NCI-H1417 treated with DMSO at 0.1 percent for 48 hours (cell line): ENCODE results near the gene ADAT3.

Experiments used
- DNase-seq: peaks from one replicate; lab custom pipeline; 2025; lab: John Stamatoyannopoulos, UW

ADAT3 gene

DNA sequence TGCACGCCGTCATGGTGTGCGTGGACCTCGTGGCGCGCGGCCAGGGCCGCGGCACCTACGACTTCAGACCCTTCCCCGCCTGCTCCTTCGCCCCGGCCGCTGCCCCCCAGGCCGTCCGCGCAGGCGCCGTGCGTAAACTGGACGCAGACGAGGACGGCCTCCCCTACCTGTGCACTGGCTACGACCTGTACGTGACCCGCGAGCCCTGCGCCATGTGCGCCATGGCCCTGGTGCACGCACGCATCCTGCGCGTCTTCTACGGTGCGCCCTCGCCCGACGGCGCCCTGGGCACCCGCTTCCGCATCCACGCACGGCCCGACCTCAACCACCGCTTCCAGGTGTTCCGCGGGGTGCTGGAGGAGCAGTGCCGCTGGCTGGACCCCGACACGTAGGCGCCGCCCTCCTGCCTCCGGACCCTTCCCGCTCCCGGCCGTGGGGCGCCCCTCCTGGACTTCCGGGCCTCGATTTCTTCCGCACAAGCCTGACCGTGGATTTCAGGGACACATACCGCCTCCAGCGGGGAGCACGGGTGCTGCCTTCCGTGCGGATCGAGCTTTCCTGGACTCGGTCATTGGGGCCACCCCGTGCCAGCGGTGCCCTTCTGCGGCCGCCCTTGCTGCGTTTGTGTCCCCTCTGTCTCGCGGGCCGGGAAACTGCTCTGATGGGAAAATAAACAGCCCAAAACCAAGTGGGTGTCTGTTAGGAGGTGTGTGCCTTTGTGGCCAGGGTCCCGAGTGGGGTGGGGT is 7.7 kb downstream of the ADAT3 start:
- DNase-seq: no peak

GRCh38 chr19:1913781-1914577 is 8.8 kb downstream of the ADAT3 start:
- DNase-seq: no peak

DNA sequence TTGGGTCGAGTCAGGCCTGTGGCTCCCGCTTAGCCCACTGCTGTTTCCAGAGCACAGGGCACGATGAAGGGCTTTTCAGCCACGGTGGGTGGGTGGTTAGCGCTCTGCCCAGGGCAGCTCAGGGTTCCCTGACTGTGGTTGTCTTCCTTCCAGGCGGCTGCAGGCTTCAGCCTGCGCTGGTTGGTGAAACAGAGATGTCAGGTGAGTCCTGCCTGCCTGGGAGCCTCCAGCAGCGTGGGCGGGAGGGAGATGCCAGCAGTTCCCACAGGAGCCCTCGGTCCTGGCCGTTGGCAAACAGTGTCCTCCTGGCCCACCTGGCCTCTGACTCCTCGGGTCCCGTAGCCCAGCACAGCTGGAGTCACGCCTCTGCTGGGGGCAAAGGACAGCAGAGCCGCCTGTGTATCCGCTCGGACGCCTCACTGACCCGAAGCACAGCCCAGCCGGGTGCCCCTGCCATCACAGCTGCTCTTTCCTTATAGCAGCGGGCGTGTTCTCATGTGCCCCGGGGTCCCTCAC is 9.7 kb downstream of the ADAT3 start:
- no peak for DNase-seq

DNA sequence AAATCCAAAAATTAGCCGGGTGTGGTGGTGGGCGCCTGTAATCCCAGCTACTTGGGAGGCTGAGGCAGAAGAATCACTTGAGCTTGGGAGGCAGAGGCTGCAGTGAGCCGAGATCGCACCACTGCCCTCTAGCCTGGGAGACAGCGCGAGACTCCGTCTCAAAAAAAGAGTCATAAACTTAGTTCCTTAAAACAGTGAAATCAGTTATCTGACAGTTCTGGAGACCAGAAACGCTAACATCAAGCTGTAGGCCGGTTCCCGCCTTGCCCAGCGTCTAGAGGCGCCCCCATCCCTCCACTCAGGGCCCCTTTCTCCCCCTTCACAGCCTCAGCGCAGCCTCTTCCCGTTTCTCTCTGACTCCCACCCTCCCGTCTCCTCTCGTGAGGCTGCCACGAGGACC is 11.9 kb downstream of the ADAT3 start:
- no peak for DNase-seq

DNA sequence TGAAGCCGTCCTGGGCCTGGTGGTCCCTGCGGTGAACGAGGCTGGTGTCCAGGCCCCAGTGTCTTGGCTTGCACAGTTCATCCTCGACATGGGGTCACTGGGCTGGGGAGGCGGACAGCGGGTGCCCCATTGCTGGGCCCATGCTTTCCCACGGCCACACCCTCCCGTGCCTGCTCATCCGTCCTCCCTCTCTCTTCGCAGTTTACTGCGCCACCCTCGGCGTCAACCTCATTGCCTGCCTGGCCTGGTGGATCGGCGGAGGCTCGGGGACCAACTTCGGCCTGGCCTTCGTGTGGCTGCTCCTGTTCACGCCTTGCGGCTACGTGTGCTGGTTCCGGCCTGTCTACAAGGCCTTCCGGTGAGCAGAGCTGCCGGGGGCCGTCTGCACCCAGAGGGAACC is 12.7 kb downstream of the ADAT3 start:
- DNase-seq: no peak

GRCh38 chr19:1918975-1919374 is 13.8 kb downstream of the ADAT3 start:
- DNase-seq: no peak

- no peak for DNase-seq
Measured at GRCh38 chr19:1920644-1921043, 15.4 kb downstream of the ADAT3 start.

DNA sequence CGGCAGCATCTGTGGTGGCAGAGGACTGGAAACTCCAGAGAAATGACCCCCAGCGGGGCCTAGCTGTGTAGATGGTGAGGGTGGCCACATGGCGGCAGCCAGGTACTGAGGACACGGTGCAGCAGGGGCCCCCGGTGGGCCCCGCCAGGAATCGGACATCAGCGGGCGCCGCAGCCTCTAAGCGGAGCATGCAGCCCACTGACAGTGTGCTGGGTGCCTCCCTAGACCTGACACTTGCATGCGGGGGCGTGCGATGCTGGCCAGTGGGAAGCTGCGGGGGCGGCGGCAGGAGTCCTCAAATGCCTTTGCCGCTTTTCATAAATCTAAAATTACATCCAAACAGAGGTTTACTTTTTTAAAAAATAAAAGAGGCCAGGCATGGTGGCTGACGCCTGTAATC is 16.1 kb downstream of the ADAT3 start:
- DNase-seq: no peak

DNA sequence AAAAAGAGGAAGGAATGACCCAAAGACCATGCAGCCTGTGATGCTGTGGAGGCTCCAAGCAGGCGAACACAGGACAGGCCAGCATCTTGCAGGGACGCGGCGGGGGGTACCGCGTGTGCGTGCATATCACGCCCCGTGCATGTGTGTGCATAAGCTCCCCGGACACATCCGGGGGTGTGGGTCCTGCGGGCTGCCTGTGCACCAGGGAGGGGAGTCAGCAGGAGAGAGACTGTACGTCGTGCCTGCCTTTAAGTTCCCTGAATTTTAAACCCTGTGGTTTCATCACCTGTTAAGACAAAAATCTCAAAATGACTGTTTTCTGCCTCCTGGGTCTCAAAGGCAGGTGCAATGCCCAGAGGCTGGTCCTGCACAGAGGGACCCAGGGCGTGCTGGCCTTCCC is 16.6 kb downstream of the ADAT3 start:
- no peak for DNase-seq

GRCh38 chr19:1922803-1923202 is 17.6 kb downstream of the ADAT3 start:
- DNase-seq: no peak

- no peak for DNase-seq
Measured at GRCh38 chr19:1923319-1923718, 18.1 kb downstream of the ADAT3 start.

DNA sequence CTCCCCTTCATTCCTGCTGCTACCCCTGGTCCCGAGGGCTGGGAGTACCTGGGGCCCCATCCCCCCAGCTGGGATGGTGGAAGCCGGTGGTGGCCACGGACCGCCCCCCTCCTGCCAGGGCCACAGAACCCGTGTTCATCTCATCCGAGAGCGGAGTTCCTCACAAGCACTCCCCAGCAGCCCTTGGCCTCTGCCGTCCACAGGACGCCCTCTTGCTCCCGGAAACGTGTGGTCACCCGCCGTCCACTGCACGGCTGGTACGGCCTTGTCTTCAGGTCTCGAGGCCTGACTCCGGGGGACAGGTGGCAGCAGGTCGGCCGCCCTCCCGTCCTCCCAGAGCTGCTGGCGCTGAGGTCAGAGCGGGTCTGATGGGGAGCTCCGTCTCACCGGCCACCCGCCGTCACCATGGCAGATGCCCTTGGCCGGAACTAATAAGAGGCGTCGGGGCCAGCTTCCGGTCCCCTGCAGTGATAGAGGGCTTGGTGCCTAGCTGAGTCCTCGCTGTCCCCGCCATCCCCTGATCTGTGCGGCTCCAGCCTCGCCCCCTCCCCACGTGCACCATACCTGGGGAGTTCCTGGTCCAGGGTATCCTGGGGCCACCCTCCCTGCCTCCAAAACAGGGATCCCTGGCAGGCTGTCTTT is 19.2 kb downstream of the ADAT3 start:
- DNase-seq: no peak

GRCh38 chr19:1925544-1925943 is 20.3 kb downstream of the ADAT3 start:
- DNase-seq: no peak

DNA sequence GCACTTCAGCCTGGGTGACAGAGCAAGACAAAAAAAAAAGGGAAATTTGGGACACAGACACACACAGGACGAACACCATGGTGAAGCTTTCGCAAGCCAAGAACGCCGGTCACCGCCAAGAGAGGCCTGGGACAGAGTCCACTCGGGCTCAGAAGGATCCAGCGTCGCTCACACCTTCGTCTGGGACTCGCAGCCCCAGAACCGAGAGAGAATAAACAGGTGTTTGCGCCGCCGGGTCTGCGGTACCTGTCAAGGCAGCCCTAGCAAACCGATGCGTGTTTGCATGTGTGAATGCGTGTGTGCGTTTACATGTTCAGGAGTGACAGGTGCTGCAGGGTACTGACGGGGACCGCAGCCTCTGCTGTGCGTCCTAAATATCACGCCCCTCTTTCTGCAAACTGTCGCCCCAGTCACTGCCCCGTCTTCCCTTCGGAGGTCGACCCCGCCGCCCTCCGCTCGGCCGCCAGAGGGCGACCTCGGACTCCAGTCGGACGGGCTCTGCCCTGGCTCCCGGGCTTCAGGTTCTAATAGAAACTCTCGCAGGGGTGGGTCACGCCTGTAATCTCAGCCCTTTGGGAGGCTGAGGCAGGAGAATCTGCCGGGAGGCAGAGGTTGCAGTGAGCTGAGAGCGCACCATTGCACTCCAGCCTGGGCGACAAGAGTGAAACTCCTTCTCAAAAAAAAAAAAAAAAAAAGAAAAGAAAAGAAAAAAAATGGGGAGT is 24.0 kb downstream of the ADAT3 start:
- DNase-seq: no peak

- DNase-seq: no peak
Measured at GRCh38 chr19:1931445-1931844, 26.2 kb downstream of the ADAT3 start.

DNA sequence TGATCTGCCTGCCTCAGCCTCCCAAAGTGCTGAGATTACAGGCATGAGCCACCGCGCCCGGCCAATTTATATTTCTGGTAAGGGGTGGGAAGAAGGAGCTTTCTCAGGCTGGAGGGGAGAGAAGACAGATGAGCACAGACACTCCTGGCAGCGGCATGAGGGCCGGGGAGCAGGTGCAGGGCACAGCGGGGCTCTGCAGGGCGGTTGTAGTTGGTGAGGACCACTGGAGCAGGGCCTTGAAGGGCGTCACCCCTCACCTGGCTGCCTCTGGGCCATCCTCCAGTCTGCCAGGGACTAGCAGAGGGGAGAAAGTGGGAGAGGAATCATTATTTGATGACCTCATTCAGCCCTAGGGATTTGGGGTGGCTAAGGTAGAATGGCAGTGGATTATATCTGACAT is 27.2 kb downstream of the ADAT3 start:
- DNase-seq: no peak

GRCh38 chr19:1933244-1933643 is 28.0 kb downstream of the ADAT3 start:
- no peak for DNase-seq

DNA sequence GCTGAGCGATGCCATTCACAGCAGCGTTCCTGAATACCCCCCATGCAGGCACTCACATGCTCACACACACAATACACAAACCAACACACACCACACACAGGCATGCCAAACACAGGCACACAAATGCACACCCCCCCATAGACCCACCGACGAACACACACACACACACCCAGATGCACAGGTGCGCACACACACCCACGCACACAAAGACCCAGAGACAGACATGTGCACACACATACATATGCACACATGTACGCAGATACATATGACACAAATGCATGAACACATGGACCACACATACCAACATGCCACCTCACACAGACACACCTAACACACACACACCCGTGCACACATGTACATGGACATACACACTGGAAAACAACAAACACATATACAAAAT is 28.7 kb downstream of the ADAT3 start:
- no peak for DNase-seq

GRCh38 chr19:1935484-1936208 is 30.4 kb downstream of the ADAT3 start:
- no peak for DNase-seq

GRCh38 chr19:1936430-1936829 is 31.2 kb downstream of the ADAT3 start:
- no peak for DNase-seq

DNA sequence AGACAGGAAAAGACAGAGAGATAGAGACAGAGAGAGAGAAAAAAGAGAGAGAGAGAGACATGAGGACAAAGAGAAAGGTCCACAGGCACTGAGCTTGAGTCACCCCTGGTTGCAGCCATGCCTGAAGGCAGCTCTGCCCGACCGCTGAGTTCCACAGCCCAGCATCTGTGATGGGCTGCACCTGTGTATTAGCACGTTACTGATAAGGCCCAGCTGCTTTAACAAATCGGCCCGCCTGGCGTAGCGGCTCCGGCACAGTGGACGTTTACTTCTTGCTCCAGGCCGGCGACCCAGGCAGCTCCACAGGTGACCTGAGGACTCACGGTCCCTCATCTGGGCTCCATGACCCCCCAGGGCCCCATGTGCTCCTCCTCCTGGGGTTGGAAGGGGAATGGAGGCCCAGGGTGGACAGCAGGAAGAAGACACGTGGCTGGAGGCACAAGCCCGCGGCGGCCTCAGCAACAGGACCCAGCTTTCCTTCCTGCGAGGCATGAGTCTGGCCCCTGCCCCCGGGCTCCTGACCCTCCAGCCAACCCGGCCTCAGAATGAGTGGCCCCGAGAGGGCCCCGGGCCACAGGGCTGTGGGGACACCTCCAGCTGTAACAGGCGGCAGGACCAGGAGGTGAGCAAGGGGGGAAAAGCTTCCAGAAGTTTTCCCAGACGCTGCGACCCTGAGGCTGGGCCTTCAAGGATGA is 31.9 kb downstream of the ADAT3 start:
- no peak for DNase-seq
